B cell (primary cell): ENCODE results near the gene ARHGAP15. TPM values are rescaled to one million over a fixed set of nuclear protein-coding genes. Genes with fewer than 3 reads are reported as not detected.

ENCODE experiments used
- ATAC-seq: fragments of 200-7000 bp; cut with Tn5 transposase; one replicate; pipeline ENCODE4 v1.10.0; 2021; ENCODE audit warnings: low read depth, mild to moderate bottlenecking, moderate number of reproducible peaks, moderate library complexity
- CTCF ChIA-PET: fragments of 350-600 bp; sonication (Branson Sonifier 250); formaldehyde crosslinking; loops from one replicate; lab custom pipeline; 2021; ENCODE audit warnings: antibody characterized with exemption, inconsistent platforms; lab: Charles Lee
- POLR2A ChIA-PET: fragments of 350-600 bp; sonication (Branson Sonifier 250); formaldehyde crosslinking; loops from one replicate; lab custom pipeline; 2021; ENCODE audit warnings: antibody characterized with exemption; lab: Charles Lee
- DNase-seq: peaks from one replicate; pipeline ENCODE4 v3.0.0; 2013
- H2AFZ ChIP-seq: 2 replicates; pipeline ENCODE4 v1.6.1; 2012; ENCODE audit warnings: mild to moderate bottlenecking, low read depth, low read length; ENCODE audit not compliant: insufficient read depth, poor library complexity, severe bottlenecking
- H3K27ac ChIP-seq, 2 donors: 1 replicate in 1 of 2; 2 replicates in 1 of 2; pipeline ENCODE4 v1.5.1; 2012 to 2013; ENCODE audit warnings: low read length in 2 of 2, mild to moderate bottlenecking in 2 of 2, moderate library complexity in 1 of 2
- H3K27me3 ChIP-seq, 4 experiments: fragments of 200-600 bp in 1 of 4; sonication (generic) in 1 of 4; replicated peaks in 1 of 4; 1 replicate in 2 of 4; 2 replicates in 2 of 4; pipeline versions ENCODE4 v1.6.1 to v1.7.0; 2013 to 2016; ENCODE audit warnings: low read length in 3 of 4, mild to moderate bottlenecking in 2 of 4, mixed read lengths in 1 of 4, moderate library complexity in 1 of 4; ENCODE audit not compliant: insufficient read depth in 4 of 4, control insufficient read depth in 3 of 4; ENCODE audit errors: control extremely low read depth in 1 of 4
- H3K36me3 ChIP-seq, 2 experiments: replicated peaks in 1 of 2; 1 replicate in 1 of 2; 2 replicates in 1 of 2; pipeline versions ENCODE4 v1.6.1 to v1.7.1; 2013; ENCODE audit warnings: low read length in 1 of 2; ENCODE audit not compliant: insufficient read depth in 2 of 2, control insufficient read depth in 1 of 2; ENCODE audit errors: control extremely low read depth in 1 of 2, extremely low read depth in 1 of 2
- H3K4me1 ChIP-seq, 2 donors: fragments of 200-600 bp in 1 of 2; sonication (generic) in 1 of 2; 1 replicate in 1 of 2; 2 replicates in 1 of 2; pipeline versions ENCODE4 v1.5.1 to v1.6.1; 2013 to 2017; ENCODE audit warnings: low read length in 2 of 2; ENCODE audit not compliant: control insufficient read depth in 2 of 2, insufficient read depth in 2 of 2
- H3K4me2 ChIP-seq: replicated peaks from 2 replicates; pipeline ENCODE3; 2012; ENCODE audit warnings: mild to moderate bottlenecking, low read depth, low read length; ENCODE audit not compliant: poor library complexity, severe bottlenecking
- H3K4me3 ChIP-seq, 5 experiments: fragments of 200-600 bp in 1 of 5; sonication (generic) in 1 of 5; 1 replicate in 3 of 5; 2 replicates in 2 of 5; pipeline versions ENCODE4 v1.5.1 to v1.7.0; 2011 to 2016; ENCODE audit warnings: low read length in 4 of 5, mild to moderate bottlenecking in 4 of 5, low read depth in 2 of 5, control low read depth in 1 of 5, moderate library complexity in 1 of 5; ENCODE audit not compliant: insufficient read depth in 1 of 5; ENCODE audit errors: control extremely low read depth in 1 of 5, extremely low read depth in 1 of 5
- H3K79me2 ChIP-seq: fragments of 200-600 bp; sonication (generic); one replicate; pipeline ENCODE4 v1.6.0; 2016; ENCODE audit warnings: low read length; ENCODE audit not compliant: control insufficient read depth, insufficient read depth
- H3K9ac ChIP-seq: fragments of 200-600 bp; sonication (generic); 2 replicates; pipeline ENCODE4 v1.6.1; 2017; ENCODE audit warnings: mild to moderate bottlenecking, low read length, moderate library complexity
- H3K9me3 ChIP-seq, 3 donors: one replicate each; pipeline versions ENCODE4 v1.6.1 to v1.7.1; 2013; ENCODE audit warnings: low read length in 2 of 3; ENCODE audit not compliant: control insufficient read depth in 2 of 3, insufficient read depth in 1 of 3; ENCODE audit errors: control extremely low read depth in 1 of 3
- H4K20me1 ChIP-seq: 2 replicates; pipeline ENCODE4 v1.6.0; 2012; ENCODE audit warnings: mild to moderate bottlenecking, low read length; ENCODE audit not compliant: insufficient read depth, control insufficient read depth, poor library complexity, severe bottlenecking
- H3K27ac Mint-ChIP-seq: one replicate; pipeline ENCODE4 v1.8.0; 2021; ENCODE audit warnings: mixed read lengths
- H3K27me3 Mint-ChIP-seq: one replicate; pipeline ENCODE4 v1.8.0; 2021; ENCODE audit warnings: mixed read lengths
- H3K4me1 Mint-ChIP-seq: one replicate; pipeline ENCODE4 v1.8.0; 2021; ENCODE audit warnings: mixed read lengths
- H3K4me3 Mint-ChIP-seq: one replicate; pipeline ENCODE4 v1.8.0; 2021; ENCODE audit warnings: mixed read lengths
- H3K9me3 Mint-ChIP-seq: one replicate; pipeline ENCODE4 v1.8.0; 2022; ENCODE audit warnings: mixed read lengths; ENCODE audit not compliant: insufficient read depth
- CTCF ChIP-seq: fragments of 200-600 bp; IDR thresholded peaks from one replicate; pipeline ENCODE4 v1.8.0; 2022; ENCODE audit warnings: antibody characterized with exemption, mild to moderate bottlenecking
- EZH2 ChIP-seq: IDR thresholded peaks from 2 replicates; pipeline ENCODE4 v1.6.1; 2012; ENCODE audit warnings: borderline replicate concordance, low read depth, mild to moderate bottlenecking, moderate library complexity, low read length; ENCODE audit not compliant: insufficient read depth, poor library complexity, severe bottlenecking
- WGBS: methylation state at CpG from one replicate; pipeline ENCODE4 v1.1.5; 2013; ENCODE audit warnings: missing lambda C conversion rate; ENCODE audit not compliant: insufficient coverage; 5-methylcytosine and 5-hydroxymethylcytosine counted together
- intact Hi-C: fragments of 100-400 bp; cut with micrococcal nuclease; formaldehyde crosslinking; loops from one replicate; pipeline ENCODE4 v1.10.0; 2022
- polyA plus RNA-seq: library from polyadenylated mRNA; depleted of rRNA; stranded (reverse); fragments of >200 nt; gene quantifications from 2 replicates; pipeline ENCODE4 v1.2.3, GENCODE V29; 2012
- total RNA-seq, 2 donors: library from RNA; stranded (reverse); fragments of 120-200 nt in 1 of 2; gene quantifications; 1 replicate in 1 of 2; 2 replicates in 1 of 2; pipeline versions ENCODE4 v1.2.3 to v1.2.4, GENCODE V29; 2013 to 2022

The ARHGAP15 gene
- total and polyA plus RNA-seq, 2 donors (not counting 1 experiment from before 2014, with no cell fraction given), result 58.6 to 187 TPM

- Histone ChIP-seq H3K4me1 (no peaks in the 10 kb centered on the region), H3K4me2 (no peak overlapping the region), H3K9ac (no peak overlapping the region), H3K9me3 (no peaks in the 10 kb centered on the region), H4K20me1 (no peaks in the 10 kb centered on the region), H3K36me3 (peaks cover 0 to 48% of the 10 kb centered on the region in 2 experiments), H3K79me2 (no peaks in the 10 kb centered on the region), H3K27ac (no peak overlapping the region), H3K27me3 (no peaks in the 10 kb centered on the region), H2AFZ (no peak overlapping the region), H3K4me3 (no peak overlapping the region)
- DNase-seq (no peak), ATAC-seq (no peak)
- ChIA-PET CTCF (no interaction called here), POLR2A (no interaction called here)
- no peak for TF ChIP-seq EZH2
- TF ChIP-seq CTCF, result no peak
- WGBS, result 100% methylated on average over 2 of the region's 5 CpGs
- no peak overlapping the region for H3K27ac Mint-ChIP-seq
- no peaks in the 10 kb centered on the region for H3K4me1 Mint-ChIP-seq
- intact Hi-C loops, result no loop called here
- no peaks in the 10 kb centered on the region for H3K27me3 Mint-ChIP-seq
- H3K9me3 Mint-ChIP-seq, result no peaks in the 10 kb centered on the region
- H3K4me3 Mint-ChIP-seq, result no peak overlapping the region
Measured at GRCh38 chr2:143742581-143742980, 613.4 kb downstream of the ARHGAP15 start.

GRCh38 chr2:143744114-143744513, 614.9 kb downstream of the ARHGAP15 start:
- Histone ChIP-seq H3K36me3 (peaks cover 3 to 39% of the 10 kb centered on the region in 2 experiments), H3K4me2 (no peak overlapping the region), H3K79me2 (no peaks in the 10 kb centered on the region), H3K27me3 (no peaks in the 10 kb centered on the region), H2AFZ (no peak overlapping the region), H3K4me1 (no peaks in the 10 kb centered on the region), H3K9me3 (no peaks in the 10 kb centered on the region), H3K9ac (no peak overlapping the region), H3K27ac (no peak overlapping the region), H3K4me3 (no peak overlapping the region), H4K20me1 (no peaks in the 10 kb centered on the region)
- TF ChIP-seq EZH2 (no peak), CTCF (no peak)
- ATAC-seq, result no peak
- Mint-ChIP-seq H3K27ac (no peak overlapping the region), H3K9me3 (no peaks in the 10 kb centered on the region), H3K4me1 (no peaks in the 10 kb centered on the region), H3K4me3 (no peak overlapping the region), H3K27me3 (no peaks in the 10 kb centered on the region)
- CTCF ChIA-PET, result no interaction called here
- WGBS, result no CpG with 5 or more reads among the region's 2 CpGs
- intact Hi-C loops, result no loop called here
- POLR2A ChIA-PET, result no interaction called here
- DNase-seq, result no peak
